HepG2 (cell line): ENCODE data around the gene HDGFL2. TPM values are rescaled to one million over a fixed set of nuclear protein-coding genes. Genes with fewer than 3 reads are reported as not detected.

Experiments
- ADNP ChIP-seq: sonication (generic); formaldehyde crosslinking; IDR thresholded peaks from 2 replicates; pipeline ENCODE4 v1.4.0; 2020; ENCODE audit warnings: missing genetic modification reagents
- ARHGAP35 ChIP-seq: sonication (generic); formaldehyde crosslinking; IDR thresholded peaks from 2 replicates; pipeline ENCODE4 v1.9.0; 2022; ENCODE audit warnings: mild to moderate bottlenecking, inconsistent platforms, moderate library complexity, missing genetic modification reagents, borderline replicate concordance
- CHD2 ChIP-seq: IDR thresholded peaks from 2 replicates; pipeline ENCODE4 v1.6.1; 2011; ENCODE audit warnings: low read depth, low read length, improper control_type of control experiment
- FOSL1 ChIP-seq: sonication (generic); formaldehyde crosslinking; IDR thresholded peaks from 2 replicates; pipeline ENCODE4 v1.9.0; 2021; ENCODE audit warnings: missing genetic modification reagents, borderline replicate concordance
- HOXA9 ChIP-seq: sonication (generic); formaldehyde crosslinking; IDR thresholded peaks from 2 replicates; pipeline ENCODE4 v1.8.1; 2022; ENCODE audit warnings: missing genetic modification reagents, mild to moderate bottlenecking, moderate library complexity, borderline replicate concordance
- KDM6A ChIP-seq: IDR thresholded peaks from 2 replicates; pipeline ENCODE4 v1.6.1; 2016; ENCODE audit warnings: low read depth
- SRY ChIP-seq: sonication (generic); formaldehyde crosslinking; IDR thresholded peaks from 2 replicates; pipeline ENCODE4 v1.8.0; 2022; ENCODE audit warnings: mild to moderate bottlenecking, missing genetic modification reagents
- ZFYVE20 ChIP-seq: sonication (generic); formaldehyde crosslinking; IDR thresholded peaks from 2 replicates; pipeline ENCODE4 v1.8.0; 2023; ENCODE audit warnings: low read depth, mild to moderate bottlenecking, moderate library complexity, missing genetic modification reagents, borderline replicate concordance
- ZNF264 ChIP-seq: sonication (generic); formaldehyde crosslinking; IDR thresholded peaks from 2 replicates; pipeline ENCODE4 v1.4.0; 2020; ENCODE audit warnings: missing genetic modification reagents
- ZNF3 ChIP-seq: IDR thresholded peaks from 2 replicates; pipeline ENCODE4 v1.7.0; 2017; ENCODE audit warnings: inconsistent platforms
- ZNF331 ChIP-seq: sonication (generic); formaldehyde crosslinking; IDR thresholded peaks from 2 replicates; pipeline ENCODE4 v1.4.0; 2020; ENCODE audit warnings: missing genetic modification reagents
- ZNF468 ChIP-seq: sonication (generic); formaldehyde crosslinking; IDR thresholded peaks from 2 replicates; pipeline ENCODE4 v1.8.0; 2022; ENCODE audit warnings: mild to moderate bottlenecking, moderate library complexity, missing genetic modification reagents
- ZNF644 ChIP-seq: IDR thresholded peaks from 2 replicates; pipeline ENCODE4 v1.6.1; 2016; ENCODE audit warnings: low read depth
- ZNF776 ChIP-seq: sonication (generic); formaldehyde crosslinking; IDR thresholded peaks from 2 replicates; pipeline ENCODE4 v1.4.0; 2020; ENCODE audit warnings: mild to moderate bottlenecking, missing genetic modification reagents
- ZNF782 ChIP-seq: sonication (generic); formaldehyde crosslinking; IDR thresholded peaks from 2 replicates; pipeline ENCODE4 v1.4.0; 2020; ENCODE audit warnings: missing genetic modification reagents, mild to moderate bottlenecking, borderline replicate concordance
- ZNF878 ChIP-seq: sonication (generic); formaldehyde crosslinking; IDR thresholded peaks from 2 replicates; pipeline ENCODE4 v1.8.1; 2023; ENCODE audit warnings: mild to moderate bottlenecking, missing genetic modification reagents, moderate library complexity
- polyA plus RNA-seq, 8 experiments: library from polyadenylated mRNA; depleted of rRNA in 3 of 8; stranded (reverse) in 7 of 8; unstranded in 1 of 8; fragments of >200 nt; fragmentation: Illumina TruSeq in 4 of 8; extraction: Trizol in 4 of 8; gene quantifications; 2 replicates each; pipeline versions ENCODE4 v1.2.1 to v1.2.3, GENCODE V29; 2011 to 2016; ENCODE audit warnings: low read depth in 4 of 8, missing spikeins in 1 of 8, mixed read lengths in 1 of 8; ENCODE audit not compliant: insufficient read depth in 1 of 8
- total RNA-seq, 5 experiments: library from RNA; depleted of rRNA; stranded (reverse); fragments of >200 nt; fragmentation: Illumina TruSeq; extraction: Trizol; gene quantifications; 2 replicates each; pipeline ENCODE4 v1.2.3, GENCODE V29; 2016; ENCODE audit warnings: low read depth in 1 of 5
- TF ChIP-seq, protein P1 (sequence below): sonication (generic); formaldehyde crosslinking; IDR thresholded peaks from 2 replicates; pipeline ENCODE4 v1.4.0; 2020; ENCODE audit warnings: missing genetic modification reagents
- TF ChIP-seq, protein P2 (sequence below): sonication (generic); formaldehyde crosslinking; conservative IDR thresholded peaks from 2 replicates; pipeline ENCODE4 v1.5.0; 2020; ENCODE audit warnings: missing genetic modification reagents
- TF ChIP-seq, protein P3 (sequence below): sonication (generic); formaldehyde crosslinking; IDR thresholded peaks from 2 replicates; pipeline ENCODE4 v1.4.0; 2020; ENCODE audit warnings: missing genetic modification reagents
- TF ChIP-seq, protein P4 (sequence below): sonication (generic); formaldehyde crosslinking; IDR thresholded peaks from 2 replicates; pipeline ENCODE4 v1.4.0; 2020; ENCODE audit warnings: missing genetic modification reagents
- TF ChIP-seq, protein P5 (sequence below): sonication (generic); formaldehyde crosslinking; IDR thresholded peaks from 2 replicates; pipeline ENCODE4 v1.5.0; 2020; ENCODE audit warnings: mild to moderate bottlenecking, missing genetic modification reagents, borderline replicate concordance

HDGFL2 gene
- total and polyA plus RNA-seq, 2 of the 13 experiments (the other 11 are each of a cell fraction or from before 2014, with no cell fraction given) = 20.0 to 51.1 TPM

DNA sequence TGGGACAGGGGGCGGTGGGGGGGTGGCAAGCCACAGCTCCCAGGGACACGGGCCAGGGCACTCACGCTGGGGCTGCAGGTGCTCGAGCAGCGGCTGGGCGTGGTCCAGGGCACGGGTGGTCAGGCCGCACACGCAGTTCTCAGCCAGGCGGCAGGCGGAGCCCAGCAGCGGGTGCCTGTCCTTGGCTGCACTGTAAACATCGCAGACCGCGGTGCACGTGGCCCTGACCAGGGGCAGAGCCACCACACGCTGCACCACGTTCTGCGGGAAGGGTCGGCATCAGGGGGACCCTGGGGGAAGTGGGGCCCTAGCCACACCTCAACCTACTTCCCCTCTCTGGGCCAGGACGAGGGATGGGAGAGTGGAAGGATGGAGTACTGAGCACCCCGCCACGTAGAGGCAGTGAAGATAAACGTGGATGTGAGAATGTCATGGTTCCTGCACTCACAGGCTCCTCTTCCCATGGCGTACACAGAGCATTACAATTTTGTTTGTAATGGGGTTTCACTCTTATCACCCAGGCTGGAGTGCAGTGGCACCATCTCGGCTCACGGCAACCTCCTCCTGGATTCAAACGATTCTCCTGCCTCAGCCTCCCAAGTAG, 59.6 kb downstream of the HDGFL2 start (continued):
- TF ChIP-seq SRY (CRISPR knock-in tag) (peak; percentile 83; the same call in 1 of the 2 replicates), CHD2 (no peak), ZNF878 (CRISPR knock-in tag) (no peak), ZNF264 (CRISPR knock-in tag) (no peak), KDM6A (CRISPR knock-in tag) (no peak; the same call in 1 of the 2 replicates), ZNF782 (CRISPR knock-in tag) (peak; percentile 98), ZNF3 (CRISPR knock-in tag) (no peak), ZNF331 (CRISPR knock-in tag) (peak; percentile 87), HOXA9 (CRISPR knock-in tag) (no peak), ADNP (CRISPR knock-in tag) (no peak), ARHGAP35 (no peak; the same call in 1 of the 2 replicates), FOSL1 (CRISPR knock-in tag) (no peak), ZFYVE20 (no peak), ZNF468 (CRISPR knock-in tag) (0 out of 2 replicates have a peak, but pooled peaks have one; percentile 72), ZNF644 (CRISPR knock-in tag) (peak; percentile 20; the same call in 1 of the 2 replicates), ZNF776 (CRISPR knock-in tag) (peak; percentile 57; the same call in 1 of the 2 replicates)
- TF ChIP-seq, protein P1, sequence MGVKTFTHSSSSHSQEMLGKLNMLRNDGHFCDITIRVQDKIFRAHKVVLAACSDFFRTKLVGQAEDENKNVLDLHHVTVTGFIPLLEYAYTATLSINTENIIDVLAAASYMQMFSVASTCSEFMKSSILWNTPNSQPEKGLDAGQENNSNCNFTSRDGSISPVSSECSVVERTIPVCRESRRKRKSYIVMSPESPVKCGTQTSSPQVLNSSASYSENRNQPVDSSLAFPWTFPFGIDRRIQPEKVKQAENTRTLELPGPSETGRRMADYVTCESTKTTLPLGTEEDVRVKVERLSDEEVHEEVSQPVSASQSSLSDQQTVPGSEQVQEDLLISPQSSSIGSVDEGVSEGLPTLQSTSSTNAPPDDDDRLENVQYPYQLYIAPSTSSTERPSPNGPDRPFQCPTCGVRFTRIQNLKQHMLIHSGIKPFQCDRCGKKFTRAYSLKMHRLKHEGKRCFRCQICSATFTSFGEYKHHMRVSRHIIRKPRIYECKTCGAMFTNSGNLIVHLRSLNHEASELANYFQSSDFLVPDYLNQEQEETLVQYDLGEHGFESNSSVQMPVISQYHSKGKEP (CRISPR knock-in tag) = no peak
- TF ChIP-seq, protein P2, sequence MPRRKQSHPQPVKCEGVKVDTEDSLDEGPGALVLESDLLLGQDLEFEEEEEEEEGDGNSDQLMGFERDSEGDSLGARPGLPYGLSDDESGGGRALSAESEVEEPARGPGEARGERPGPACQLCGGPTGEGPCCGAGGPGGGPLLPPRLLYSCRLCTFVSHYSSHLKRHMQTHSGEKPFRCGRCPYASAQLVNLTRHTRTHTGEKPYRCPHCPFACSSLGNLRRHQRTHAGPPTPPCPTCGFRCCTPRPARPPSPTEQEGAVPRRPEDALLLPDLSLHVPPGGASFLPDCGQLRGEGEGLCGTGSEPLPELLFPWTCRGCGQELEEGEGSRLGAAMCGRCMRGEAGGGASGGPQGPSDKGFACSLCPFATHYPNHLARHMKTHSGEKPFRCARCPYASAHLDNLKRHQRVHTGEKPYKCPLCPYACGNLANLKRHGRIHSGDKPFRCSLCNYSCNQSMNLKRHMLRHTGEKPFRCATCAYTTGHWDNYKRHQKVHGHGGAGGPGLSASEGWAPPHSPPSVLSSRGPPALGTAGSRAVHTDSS (CRISPR knock-in tag) = no peak
- TF ChIP-seq, protein P3, sequence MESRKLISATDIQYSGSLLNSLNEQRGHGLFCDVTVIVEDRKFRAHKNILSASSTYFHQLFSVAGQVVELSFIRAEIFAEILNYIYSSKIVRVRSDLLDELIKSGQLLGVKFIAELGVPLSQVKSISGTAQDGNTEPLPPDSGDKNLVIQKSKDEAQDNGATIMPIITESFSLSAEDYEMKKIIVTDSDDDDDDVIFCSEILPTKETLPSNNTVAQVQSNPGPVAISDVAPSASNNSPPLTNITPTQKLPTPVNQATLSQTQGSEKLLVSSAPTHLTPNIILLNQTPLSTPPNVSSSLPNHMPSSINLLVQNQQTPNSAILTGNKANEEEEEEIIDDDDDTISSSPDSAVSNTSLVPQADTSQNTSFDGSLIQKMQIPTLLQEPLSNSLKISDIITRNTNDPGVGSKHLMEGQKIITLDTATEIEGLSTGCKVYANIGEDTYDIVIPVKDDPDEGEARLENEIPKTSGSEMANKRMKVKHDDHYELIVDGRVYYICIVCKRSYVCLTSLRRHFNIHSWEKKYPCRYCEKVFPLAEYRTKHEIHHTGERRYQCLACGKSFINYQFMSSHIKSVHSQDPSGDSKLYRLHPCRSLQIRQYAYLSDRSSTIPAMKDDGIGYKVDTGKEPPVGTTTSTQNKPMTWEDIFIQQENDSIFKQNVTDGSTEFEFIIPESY (CRISPR knock-in tag) = peak; percentile 17
- TF ChIP-seq, protein P4, sequence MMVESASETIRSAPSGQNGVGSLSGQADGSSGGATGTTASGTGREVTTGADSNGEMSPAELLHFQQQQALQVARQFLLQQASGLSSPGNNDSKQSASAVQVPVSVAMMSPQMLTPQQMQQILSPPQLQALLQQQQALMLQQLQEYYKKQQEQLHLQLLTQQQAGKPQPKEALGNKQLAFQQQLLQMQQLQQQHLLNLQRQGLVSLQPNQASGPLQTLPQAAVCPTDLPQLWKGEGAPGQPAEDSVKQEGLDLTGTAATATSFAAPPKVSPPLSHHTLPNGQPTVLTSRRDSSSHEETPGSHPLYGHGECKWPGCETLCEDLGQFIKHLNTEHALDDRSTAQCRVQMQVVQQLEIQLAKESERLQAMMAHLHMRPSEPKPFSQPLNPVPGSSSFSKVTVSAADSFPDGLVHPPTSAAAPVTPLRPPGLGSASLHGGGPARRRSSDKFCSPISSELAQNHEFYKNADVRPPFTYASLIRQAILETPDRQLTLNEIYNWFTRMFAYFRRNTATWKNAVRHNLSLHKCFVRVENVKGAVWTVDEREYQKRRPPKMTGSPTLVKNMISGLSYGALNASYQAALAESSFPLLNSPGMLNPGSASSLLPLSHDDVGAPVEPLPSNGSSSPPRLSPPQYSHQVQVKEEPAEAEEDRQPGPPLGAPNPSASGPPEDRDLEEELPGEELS (CRISPR knock-in tag) = 0 out of 2 replicates have a peak, but pooled peaks have one; percentile 33
- TF ChIP-seq, protein P5, sequence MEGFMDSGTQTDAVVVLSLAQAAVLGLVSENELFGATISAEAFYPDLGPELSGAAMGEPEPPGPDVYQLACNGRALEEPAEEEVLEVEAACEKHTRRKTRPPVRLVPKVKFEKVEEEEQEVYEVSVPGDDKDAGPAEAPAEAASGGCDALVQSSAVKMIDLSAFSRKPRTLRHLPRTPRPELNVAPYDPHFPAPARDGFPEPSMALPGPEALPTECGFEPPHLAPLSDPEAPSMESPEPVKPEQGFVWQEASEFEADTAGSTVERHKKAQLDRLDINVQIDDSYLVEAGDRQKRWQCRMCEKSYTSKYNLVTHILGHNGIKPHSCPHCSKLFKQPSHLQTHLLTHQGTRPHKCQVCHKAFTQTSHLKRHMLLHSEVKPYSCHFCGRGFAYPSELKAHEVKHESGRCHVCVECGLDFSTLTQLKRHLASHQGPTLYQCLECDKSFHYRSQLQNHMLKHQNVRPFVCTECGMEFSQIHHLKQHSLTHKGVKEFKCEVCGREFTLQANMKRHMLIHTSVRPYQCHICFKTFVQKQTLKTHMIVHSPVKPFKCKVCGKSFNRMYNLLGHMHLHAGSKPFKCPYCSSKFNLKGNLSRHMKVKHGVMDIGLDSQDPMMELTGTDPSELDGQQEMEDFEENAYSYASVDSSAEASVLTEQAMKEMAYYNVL (CRISPR knock-in tag) = 0 out of 2 replicates have a peak, but pooled peaks have one; percentile 52
